Measurements from ENCODE around the gene SCT.

DNA sequence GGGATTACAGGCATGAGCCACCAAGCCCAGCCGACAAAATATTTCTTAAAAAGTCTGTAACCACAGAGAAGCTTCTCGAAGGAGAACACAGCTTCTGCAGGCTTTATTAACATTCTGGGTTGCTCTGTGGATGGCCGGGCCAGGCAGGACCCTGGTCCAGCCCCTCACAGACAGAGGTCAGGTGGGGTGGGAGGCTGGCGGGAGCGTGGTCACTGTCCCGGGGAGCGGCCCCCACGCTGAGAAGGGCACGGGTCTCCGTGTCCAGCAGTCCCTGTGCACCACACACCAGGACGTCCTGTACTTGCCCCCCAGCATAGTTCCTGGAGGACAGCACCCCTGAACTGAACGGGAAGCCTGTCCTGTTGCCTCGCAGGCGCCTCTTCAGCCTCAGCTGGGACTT, 29.4 kb upstream of the SCT start:
- TF ChIP-seq YY1 (IDR thresholded peaks at IDR 0.05; ENCODE audit: low read depth): no peak
- no peak for TF ChIP-seq ZBTB7A (IDR thresholded peaks at IDR 0.05; ENCODE audit: low read depth)
- TF ChIP-seq EP300 (IDR thresholded peaks at IDR 0.05; ENCODE audit: borderline replicate concordance): no peak
- TF ChIP-seq CREB1 (IDR thresholded peaks at IDR 0.05; ENCODE audit: low read depth): no peak

All from Ishikawa (cell line).